GM23338 (cell line): ENCODE measurements around the gene CRTC3. TPM values are rescaled to one million over a fixed set of nuclear protein-coding genes. Genes with fewer than 3 reads are reported as not detected.

Experiments
- ATAC-seq: fragments of 200-7000 bp; cut with Tn5 transposase; 3 replicates; pipeline ENCODE4 v1.9.1; 2020
- DNase-seq: peaks from one replicate; pipeline ENCODE4 v3.0.0-alpha.2; 2015; ENCODE audit warnings: low spot score
- H2AFZ ChIP-seq: fragments of 200-600 bp; sonication (generic); 2 replicates; pipeline ENCODE4 v1.8.0; 2016; ENCODE audit warnings: antibody characterized with exemption, mild to moderate bottlenecking, moderate library complexity
- H3F3A ChIP-seq: fragments of 200-600 bp; sonication (generic); replicated peaks from 2 replicates; pipeline ENCODE4 v1.8.0; 2017; ENCODE audit warnings: antibody characterized with exemption, mixed run types, low read depth
- H3K27ac ChIP-seq: fragments of 200-600 bp; sonication (generic); 2 replicates; pipeline ENCODE4 v1.6.1; 2016; ENCODE audit warnings: low read depth
- H3K27me3 ChIP-seq: fragments of 200-600 bp; sonication (generic); 2 replicates; pipeline ENCODE4 v1.8.0; 2016; ENCODE audit warnings: mild to moderate bottlenecking, mixed run types, moderate library complexity; ENCODE audit not compliant: insufficient read depth
- H3K36me3 ChIP-seq: fragments of 200-600 bp; sonication (generic); 2 replicates; pipeline ENCODE4 v1.8.0; 2016; ENCODE audit warnings: mild to moderate bottlenecking; ENCODE audit not compliant: insufficient read depth
- H3K4me1 ChIP-seq: fragments of 200-600 bp; sonication (generic); 2 replicates; pipeline ENCODE4 v1.8.0; 2016; ENCODE audit warnings: mild to moderate bottlenecking, moderate library complexity; ENCODE audit not compliant: insufficient read depth
- H3K4me2 ChIP-seq: fragments of 200-600 bp; sonication (generic); 2 replicates; pipeline ENCODE4 v1.7.1; 2017; ENCODE audit warnings: mixed run types
- H3K4me3 ChIP-seq: fragments of 200-600 bp; sonication (generic); 2 replicates; pipeline ENCODE4 v1.6.1; 2016; ENCODE audit warnings: mixed run types
- H3K79me2 ChIP-seq: fragments of 200-600 bp; sonication (generic); replicated peaks from 2 replicates; pipeline ENCODE4 v1.8.0; 2017; ENCODE audit warnings: mild to moderate bottlenecking; ENCODE audit not compliant: insufficient read depth
- H3K9me2 ChIP-seq: fragments of 200-600 bp; sonication (generic); 2 replicates; pipeline ENCODE4 v1.8.0; 2017; ENCODE audit not compliant: insufficient read depth
- H4K20me1 ChIP-seq: fragments of 200-600 bp; sonication (generic); replicated peaks from 2 replicates; pipeline ENCODE4 v1.8.0; 2017; ENCODE audit warnings: mild to moderate bottlenecking; ENCODE audit not compliant: insufficient read depth
- H3K27ac Mint-ChIP-seq: 2 replicates; pipeline ENCODE4 v1.8.0; 2020; ENCODE audit warnings: inconsistent platforms, mild to moderate bottlenecking, moderate library complexity, mixed read lengths
- H3K27me3 Mint-ChIP-seq: 3 replicates; pipeline ENCODE4 v1.8.0; 2022; ENCODE audit warnings: low read depth, mild to moderate bottlenecking, moderate library complexity, mixed read lengths, inconsistent platforms; ENCODE audit not compliant: insufficient read depth, poor library complexity
- H3K36me3 Mint-ChIP-seq: 3 replicates; pipeline ENCODE4 v1.8.0; 2021; ENCODE audit warnings: low read depth, mild to moderate bottlenecking, inconsistent platforms, moderate library complexity, mixed read lengths
- H3K4me1 Mint-ChIP-seq: 3 replicates; pipeline ENCODE4 v1.8.0; 2020; ENCODE audit warnings: mild to moderate bottlenecking, inconsistent platforms, mixed read lengths
- H3K4me3 Mint-ChIP-seq: 3 replicates; pipeline ENCODE4 v1.8.0; 2021; ENCODE audit warnings: moderate library complexity, mild to moderate bottlenecking, inconsistent platforms, mixed read lengths
- H3K9me3 Mint-ChIP-seq: 3 replicates; pipeline ENCODE4 v1.8.0; 2020; ENCODE audit warnings: moderate library complexity, mild to moderate bottlenecking, inconsistent platforms, mixed read lengths
- CREB1 ChIP-seq: fragments of 250-450 bp; sonication (Bioruptor Pico); IDR thresholded peaks from 2 replicates; pipeline ENCODE4 v1.5.0; 2020; ENCODE audit warnings: low read depth, mild to moderate bottlenecking, moderate library complexity
- CTCF ChIP-seq, 2 experiments: fragments of 200-600 bp in 1 of 2; sonication (generic) in 1 of 2; conservative IDR thresholded peaks; 2 replicates each; pipeline versions ENCODE4 v1.5.1 to v1.6.1; 2016 to 2017; ENCODE audit warnings: antibody characterized with exemption in 2 of 2, low read depth in 2 of 2, mild to moderate bottlenecking in 2 of 2, moderate library complexity in 1 of 2
- ETS1 ChIP-seq: IDR thresholded peaks from 2 replicates; pipeline ENCODE4 v1.6.1; 2016; ENCODE audit warnings: antibody characterized with exemption
- EZH2 ChIP-seq: fragments of 200-600 bp; sonication (generic); IDR thresholded peaks from one replicate; pipeline ENCODE4 v1.8.0; 2017; ENCODE audit warnings: antibody characterized with exemption, mild to moderate bottlenecking, low read depth; ENCODE audit not compliant: unreplicated experiment
- NANOG ChIP-seq: IDR thresholded peaks from 2 replicates; pipeline ENCODE4 v1.6.1; 2016; ENCODE audit warnings: antibody characterized with exemption, borderline replicate concordance
- POLR2AphosphoS5 ChIP-seq: IDR thresholded peaks from 2 replicates; pipeline ENCODE4 v1.6.1; 2016; ENCODE audit warnings: antibody characterized with exemption, low read depth
- REST ChIP-seq: IDR thresholded peaks from one replicate; pipeline ENCODE4 v1.6.1; 2018; ENCODE audit warnings: antibody characterized with exemption; ENCODE audit not compliant: unreplicated experiment
- STAT1 ChIP-seq: IDR thresholded peaks from one replicate; pipeline ENCODE4 v1.6.1; 2016; ENCODE audit warnings: antibody characterized with exemption; ENCODE audit not compliant: unreplicated experiment
- ZNF114 ChIP-seq: fragments of 250-450 bp; sonication (Bioruptor Pico); IDR thresholded peaks from 2 replicates; pipeline ENCODE4 v1.5.0; 2020; ENCODE audit warnings: mild to moderate bottlenecking, moderate library complexity
- ZNF331 ChIP-seq: fragments of 250-450 bp; sonication (Bioruptor Pico); IDR thresholded peaks from 2 replicates; pipeline ENCODE4 v1.5.0; 2020; ENCODE audit warnings: low read depth, mild to moderate bottlenecking, moderate library complexity
- polyA plus RNA-seq: library from polyadenylated mRNA; unstranded; fragments of >200 nt; fragmentation: Nextera tagmentation; extraction: Ambion mirVana; gene quantifications from 2 replicates; pipeline ENCODE4 v1.2.1, GENCODE V29; 2016
- total RNA-seq: library from RNA; depleted of rRNA; stranded (reverse); fragments of >200 nt; shearing (Covaris generic); gene quantifications from 2 replicates; pipeline ENCODE4 v1.2.3, GENCODE V29; 2014

CRTC3 gene
- total and polyA plus RNA-seq, 2 experiments from 2014 or later = 2.8 to 3.8 TPM

- ATAC-seq (no peak), DNase-seq (no peak)
- no peaks in the 10 kb centered on the region for H3F3A ChIP-seq
- H4K20me1 ChIP-seq = no peaks in the 10 kb centered on the region
- Mint-ChIP-seq H3K36me3 (no peaks in the 10 kb centered on the region), H3K4me1 (peaks cover 8% of the 10 kb centered on the region), H3K9me3 (no peaks in the 10 kb centered on the region), H3K27me3 (no peaks in the 10 kb centered on the region), H3K4me3 (no peak overlapping the region), H3K27ac (no peak overlapping the region)
- no peak overlapping the region for H3K4me3 ChIP-seq
- H3K36me3 ChIP-seq = no peaks in the 10 kb centered on the region
- no peaks in the 10 kb centered on the region for H3K79me2 ChIP-seq
- TF ChIP-seq ETS1 = no peak
- TF ChIP-seq CREB1 (CRISPR knock-in tag) = no peak
- no peak for TF ChIP-seq STAT1
- no peak for TF ChIP-seq CTCF (conservative IDR thresholded peaks at IDR 0.05; ENCODE audit: low read depth in 2 of 2)
- TF ChIP-seq NANOG = no peak
- no peak for TF ChIP-seq ZNF114 (CRISPR knock-in tag)
- TF ChIP-seq REST = no peak
- no peak for TF ChIP-seq ZNF331
- no peaks in the 10 kb centered on the region for H3K27me3 ChIP-seq
- H3K4me2 ChIP-seq = no peak overlapping the region
- no peaks in the 10 kb centered on the region; the same call in 1 of the 2 replicates for H3K4me1 ChIP-seq
- no peak overlapping the region for H2AFZ ChIP-seq
- no peaks in the 10 kb centered on the region for H3K9me2 ChIP-seq
- no peak overlapping the region for H3K27ac ChIP-seq
Observed at GRCh38 chr15:90552162-90552928, 22.6 kb downstream of the CRTC3 start.

- DNase-seq = no peak
- Mint-ChIP-seq H3K27me3 (no peaks in the 10 kb centered on the region), H3K27ac (no peak overlapping the region), H3K4me1 (peaks cover 12% of the 10 kb centered on the region), H3K4me3 (no peak overlapping the region), H3K9me3 (no peaks in the 10 kb centered on the region), H3K36me3 (no peaks in the 10 kb centered on the region)
- no peaks in the 10 kb centered on the region; the same call in 1 of the 2 replicates for H3K4me1 ChIP-seq
- no peak overlapping the region for H3K27ac ChIP-seq
- H3F3A ChIP-seq = no peaks in the 10 kb centered on the region
- no peaks in the 10 kb centered on the region for H3K79me2 ChIP-seq
- no peaks in the 10 kb centered on the region for H3K9me2 ChIP-seq
- H3K27me3 ChIP-seq = no peaks in the 10 kb centered on the region
- ATAC-seq = no peak
- no peak overlapping the region for H2AFZ ChIP-seq
- no peaks in the 10 kb centered on the region for H3K36me3 ChIP-seq
- no peak overlapping the region for H3K4me2 ChIP-seq
- no peak overlapping the region for H3K4me3 ChIP-seq
- no peaks in the 10 kb centered on the region for H4K20me1 ChIP-seq
- TF ChIP-seq EZH2 = no peak
- TF ChIP-seq REST = no peak
- no peak for TF ChIP-seq POLR2AphosphoS5
- no peak for TF ChIP-seq NANOG
- no peak for TF ChIP-seq ZNF331
Observed at GRCh38 chr15:90552929-90553211, 23.1 kb downstream of the CRTC3 start.
